HG03060 (cell line): ENCODE measurements around the gene NOX3.
"Not testable (repeated sequence)": the region's sequence is repeated elsewhere in the genome, so short reads cannot be mapped to it uniquely, and the experiment has no call there.

Source experiments
- ATAC-seq: cut with Tn5 transposase; IDR thresholded peaks from one replicate; pipeline ENCODE4 v1.9.1; 2021; ENCODE audit warnings: low read depth, moderate number of reproducible peaks; ENCODE audit not compliant: unreplicated experiment

The NOX3 gene

GRCh38 chr6:155455766-155456165, at the start of gene NOX3:
Gene NOX3 (minus strand): TSS chr6:155455839. CDS start chr6:155455800, 39 bp downstream.
- no peak for ATAC-seq

GRCh38 chr6:155504848-155505607, 49.4 kb upstream of the NOX3 start:
- no peak for ATAC-seq

- ATAC-seq: no peak
These were observed 46.8 kb upstream of the NOX3 start for GRCh38 chr6:155502393-155502792.

GRCh38 chr6:155499574-155499973, 43.9 kb upstream of the NOX3 start:
- no peak for ATAC-seq

GRCh38 chr6:155498370-155498769, 42.7 kb upstream of the NOX3 start:
- ATAC-seq: no peak

- no peak for ATAC-seq
These were observed 41.6 kb upstream of the NOX3 start for GRCh38 chr6:155497273-155497672.

- ATAC-seq: no peak
These were observed 39.6 kb upstream of the NOX3 start for GRCh38 chr6:155495011-155495768.

GRCh38 chr6:155493694-155494143, 38.1 kb upstream of the NOX3 start:
- peak; percentile 98 for ATAC-seq

- ATAC-seq: peak; percentile 19
These were observed 37.5 kb upstream of the NOX3 start for GRCh38 chr6:155493026-155493693.

GRCh38 chr6:155492061-155492735, 36.6 kb upstream of the NOX3 start:
- no peak for ATAC-seq

- no peak for ATAC-seq
These were observed 35.8 kb upstream of the NOX3 start for GRCh38 chr6:155491421-155491820.

GRCh38 chr6:155488197-155488596, 32.6 kb upstream of the NOX3 start:
- not testable (repeated sequence) for ATAC-seq

- ATAC-seq: no peak
These were observed 31.9 kb upstream of the NOX3 start for GRCh38 chr6:155487371-155488130.

- no peak for ATAC-seq
These were observed 31.2 kb upstream of the NOX3 start for GRCh38 chr6:155486721-155487294.

- no peak for ATAC-seq
These were observed 30.1 kb upstream of the NOX3 start for GRCh38 chr6:155485756-155486155.

- ATAC-seq: no peak
These were observed 28.2 kb upstream of the NOX3 start for GRCh38 chr6:155483858-155484257.

- no peak for ATAC-seq
These were observed 25.6 kb upstream of the NOX3 start for GRCh38 chr6:155481215-155481614.

GRCh38 chr6:155473741-155474140, 18.1 kb upstream of the NOX3 start:
- no peak for ATAC-seq

GRCh38 chr6:155472886-155473285, 17.2 kb upstream of the NOX3 start:
- ATAC-seq: no peak
